DMS114 treated with DMSO at 0.1 percent for 48 hours (cell line): ENCODE measurements around the gene FAM209B.
"Not testable (repeated sequence)": the region's sequence is repeated elsewhere in the genome, so short reads cannot be mapped to it uniquely, and the experiment has no call there.

Experiments used
- DNase-seq: peaks from one replicate; lab custom pipeline; 2025; ENCODE audit not compliant: unreplicated experiment; lab: John Stamatoyannopoulos, UW

The FAM209B gene, protein sequence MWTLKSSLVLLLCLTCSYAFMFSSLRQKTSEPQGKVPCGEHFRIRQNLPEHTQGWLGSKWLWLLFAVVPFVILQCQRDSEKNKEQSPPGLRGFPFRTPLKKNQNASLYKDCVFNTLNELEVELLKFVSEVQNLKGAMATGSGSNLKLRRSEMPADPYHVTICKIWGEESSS

DNA sequence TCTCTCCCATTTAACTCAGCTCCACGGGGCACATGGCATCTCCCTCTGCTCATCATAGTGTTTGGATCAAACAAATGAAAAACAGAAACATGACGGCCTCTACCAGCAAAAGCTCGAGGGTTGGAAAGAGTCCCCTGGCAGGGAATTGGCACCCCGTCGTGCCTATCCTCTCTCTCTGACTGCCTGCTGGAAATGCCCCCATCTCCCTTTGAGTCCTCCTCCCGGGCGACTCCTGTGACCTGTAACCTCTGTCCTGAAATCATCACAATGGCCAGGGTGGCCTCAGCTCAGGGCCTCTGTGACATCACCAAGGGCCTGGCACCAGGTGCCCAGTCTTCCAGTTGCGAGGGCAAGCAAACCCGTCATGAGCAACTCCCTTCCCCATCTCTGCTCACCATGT is at the start of gene FAM209B:
TSS of gene FAM209B (plus strand) at position 301 of the 400 bp plus-strand sequence. CDS start at position 397, 96 bp downstream.
- DNase-seq, result not testable (repeated sequence)

DNA sequence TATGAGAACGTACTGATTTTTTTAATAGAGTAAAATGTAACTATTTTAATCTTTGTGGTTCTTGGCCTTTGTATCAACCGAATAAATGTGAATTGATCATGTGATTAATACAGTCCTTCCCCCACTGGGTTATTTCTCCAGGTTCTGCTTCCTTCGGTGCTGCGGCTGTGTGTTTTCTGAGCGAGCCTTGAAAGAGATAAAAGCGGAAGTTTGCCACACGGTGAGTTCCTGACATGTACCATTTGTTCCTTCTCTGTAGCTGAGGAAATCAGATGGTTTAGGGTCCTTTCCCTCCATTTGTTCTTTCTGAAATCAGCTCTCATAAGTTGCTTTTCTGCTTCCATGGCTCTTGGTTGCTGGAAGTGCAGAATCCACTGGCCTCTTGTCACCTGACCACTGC is 49.1 kb upstream of the FAM209B start:
- no peak for DNase-seq

DNA sequence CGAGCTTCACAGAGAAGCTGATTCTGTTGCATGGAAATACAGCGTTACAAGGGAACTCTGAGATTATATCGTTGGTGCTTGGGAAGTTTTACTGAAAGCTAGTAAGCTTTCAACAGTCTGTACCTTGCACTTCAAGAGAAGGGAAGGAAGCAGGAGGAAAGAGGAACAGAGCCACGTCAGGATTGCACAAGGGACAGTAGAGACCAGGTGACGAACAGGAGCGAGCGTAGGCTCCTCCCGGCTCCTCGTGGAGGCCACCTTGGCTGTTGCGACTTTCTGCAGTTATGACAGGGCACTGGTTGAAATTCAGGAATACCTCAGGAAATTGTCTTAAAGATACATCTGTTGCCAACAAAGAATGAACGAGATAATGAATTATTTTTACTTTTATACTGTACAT is 45.8 kb upstream of the FAM209B start:
- DNase-seq, result no peak

DNA sequence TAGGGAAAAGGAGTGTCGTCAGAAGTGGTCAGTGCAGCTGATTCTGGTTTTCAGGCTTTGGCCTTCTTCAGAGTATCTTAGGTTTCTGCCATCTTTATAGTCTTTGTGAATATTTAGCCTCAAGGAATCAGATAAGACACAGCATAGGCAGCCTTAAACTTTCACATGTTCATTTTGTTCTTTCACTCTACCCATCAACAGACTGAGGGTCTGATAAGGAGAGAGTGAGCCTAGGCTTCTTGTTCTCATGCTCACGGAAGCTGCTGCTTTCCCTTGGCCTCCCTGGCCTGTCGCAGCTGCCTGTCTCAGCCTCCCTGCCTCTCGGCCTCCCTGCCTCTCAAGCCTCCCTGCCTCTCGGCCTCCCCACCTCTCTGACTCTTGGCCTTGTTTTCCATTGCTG is 44.5 kb upstream of the FAM209B start:
- DNase-seq, result no peak

DNA sequence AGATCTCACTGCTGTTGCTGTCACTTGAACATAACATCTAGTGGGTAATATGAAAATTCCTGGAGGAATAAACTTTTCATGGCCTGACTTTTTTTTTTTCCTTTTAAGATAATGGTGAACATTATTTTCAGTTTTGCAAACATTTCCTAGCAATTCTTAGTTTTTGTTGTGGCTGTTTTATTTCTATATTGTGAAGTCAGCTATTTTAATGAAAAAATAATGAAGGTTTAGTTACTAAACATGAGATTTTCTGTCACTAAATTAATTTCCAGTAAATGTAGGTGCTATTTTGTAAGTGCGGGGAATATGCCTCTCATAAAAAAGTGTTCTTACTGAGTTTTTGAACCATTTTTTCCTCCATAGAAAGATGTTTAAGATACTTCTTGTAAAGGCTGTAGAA is 31.9 kb upstream of the FAM209B start:
- DNase-seq, result no peak

DNA sequence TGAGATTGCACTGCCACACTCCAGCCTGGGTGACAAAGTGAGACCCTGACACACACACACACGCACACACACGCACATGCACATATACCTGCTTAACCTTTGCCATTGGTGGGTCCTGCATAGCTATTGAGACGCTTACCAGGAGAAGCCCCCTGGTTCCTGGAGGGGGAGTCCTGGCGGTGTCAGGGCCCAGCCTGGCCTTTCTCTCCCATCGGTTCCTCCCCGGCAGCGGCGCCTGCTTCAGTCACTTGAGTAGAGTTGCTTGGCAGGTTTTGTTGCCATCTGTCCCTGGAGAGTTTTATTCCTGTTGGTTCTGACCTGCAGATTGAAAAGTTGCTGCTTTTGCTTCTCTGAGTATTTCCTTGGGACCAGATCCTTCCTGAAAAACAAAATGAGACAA is 29.1 kb upstream of the FAM209B start:
- no peak for DNase-seq

DNA sequence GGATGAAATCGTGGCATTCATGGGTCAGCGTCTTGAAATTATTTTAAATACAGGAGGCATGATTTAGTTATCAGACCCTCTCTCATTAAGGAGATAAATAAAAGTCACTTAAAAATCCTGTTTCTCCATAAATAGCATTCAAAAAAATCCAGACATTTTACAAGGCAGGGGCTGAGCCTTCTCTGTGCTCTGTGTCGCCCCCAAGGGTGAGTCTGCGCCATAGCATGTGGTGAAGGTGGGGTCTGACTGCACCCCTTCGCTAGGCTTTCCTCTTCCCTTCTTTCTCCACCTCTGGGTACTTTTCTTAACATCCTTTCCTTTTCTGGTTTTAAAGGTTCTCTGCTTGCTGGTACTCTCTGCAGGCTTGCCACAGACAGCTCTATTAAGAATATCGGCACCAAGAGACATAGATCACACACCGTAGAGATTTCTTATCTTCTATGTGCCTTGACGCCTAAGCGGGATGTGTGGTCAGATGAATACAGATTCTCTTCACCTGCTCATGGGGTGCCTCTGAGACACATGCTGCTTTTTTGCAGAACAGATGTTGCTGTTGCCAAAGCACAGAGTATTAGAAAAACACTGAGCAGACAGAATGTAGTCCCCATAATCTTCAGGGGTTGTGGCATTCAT is 28.6 kb upstream of the FAM209B start:
- DNase-seq, result no peak

DNA sequence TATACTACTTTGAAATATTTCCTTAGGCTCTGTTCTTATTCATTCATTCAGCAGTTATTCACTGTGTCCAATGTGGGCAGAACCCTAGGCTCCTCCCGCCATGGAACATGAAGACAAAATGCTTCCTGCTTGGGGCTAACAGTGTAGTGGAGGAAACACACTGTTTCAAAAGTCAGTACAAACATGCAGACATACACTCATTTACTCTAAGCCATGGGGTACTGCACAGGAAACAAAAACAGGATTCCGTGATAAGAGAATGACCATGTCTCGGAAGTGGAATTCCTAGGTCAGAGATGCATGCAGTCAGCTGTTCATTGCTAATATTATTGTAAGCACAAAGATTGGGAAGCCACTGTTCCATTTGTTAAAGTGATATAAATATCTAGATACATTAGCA is 26.9 kb upstream of the FAM209B start:
- no peak for DNase-seq

DNA sequence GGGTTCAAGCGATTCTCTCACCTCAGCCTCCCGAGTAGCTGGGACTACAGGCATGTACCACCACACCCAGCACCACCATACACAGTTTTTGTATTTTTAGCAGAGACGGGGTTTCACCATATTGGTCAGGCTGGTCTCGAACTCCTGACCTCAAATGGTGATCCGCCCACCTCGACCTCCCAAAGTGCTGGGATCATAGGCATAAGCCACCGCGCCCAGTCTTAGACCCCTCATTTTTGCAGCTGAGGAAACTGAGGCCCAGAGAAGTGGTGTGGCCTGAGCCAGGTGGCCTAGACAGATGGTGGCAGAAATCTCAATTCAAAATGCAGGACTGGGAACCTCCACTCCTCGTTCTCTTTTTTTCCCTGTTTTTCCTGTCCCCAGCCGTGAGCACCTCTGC is 21.1 kb upstream of the FAM209B start:
- no peak for DNase-seq

DNA sequence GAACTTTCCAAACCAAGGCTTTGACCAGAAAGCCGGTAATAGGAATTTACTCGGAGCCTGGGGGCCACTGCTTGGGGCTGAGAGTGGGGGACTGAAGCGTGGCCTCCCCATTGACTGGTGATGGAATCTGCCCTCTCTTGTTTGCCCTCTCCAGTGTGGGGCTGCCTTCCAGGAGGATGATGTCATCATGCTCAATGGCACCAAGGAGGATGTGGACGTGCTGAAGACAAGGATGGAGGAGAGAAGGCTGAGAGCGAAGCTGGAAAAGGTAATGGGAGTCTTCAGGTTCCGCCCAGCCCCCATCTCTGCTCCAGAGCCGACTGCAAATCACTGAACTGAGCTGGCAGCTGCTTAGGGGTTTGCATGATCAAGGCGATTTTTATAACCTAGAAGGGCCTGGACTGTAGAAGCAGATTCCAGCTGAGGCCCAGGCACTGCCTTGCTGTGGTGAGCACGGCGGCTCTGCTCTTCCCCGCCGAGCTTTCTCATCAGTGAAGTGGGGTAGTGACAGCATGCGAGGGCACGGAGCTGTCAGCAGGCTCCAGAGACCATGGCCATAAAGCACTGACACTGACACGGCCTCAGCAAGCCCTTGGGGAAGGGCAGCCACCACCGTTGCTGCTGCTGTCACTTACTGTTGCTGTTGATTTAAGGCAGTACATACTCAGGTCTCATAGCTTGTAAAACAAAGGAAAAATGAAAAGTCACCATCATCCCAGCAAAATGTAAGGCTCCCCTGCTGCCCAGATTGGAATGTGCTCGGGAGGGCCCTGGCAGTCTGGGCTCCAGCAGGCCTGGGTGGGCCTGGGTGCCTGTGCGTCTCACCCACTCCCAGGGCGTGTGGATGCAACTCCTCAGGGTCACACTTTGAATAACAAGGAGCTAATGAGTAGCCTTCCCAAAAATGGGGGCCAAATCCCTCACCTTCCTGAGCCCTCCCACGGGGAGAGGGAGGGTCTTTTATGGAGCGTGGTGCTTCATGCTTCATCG is 19.6 kb upstream of the FAM209B start:
- no peak for DNase-seq

DNA sequence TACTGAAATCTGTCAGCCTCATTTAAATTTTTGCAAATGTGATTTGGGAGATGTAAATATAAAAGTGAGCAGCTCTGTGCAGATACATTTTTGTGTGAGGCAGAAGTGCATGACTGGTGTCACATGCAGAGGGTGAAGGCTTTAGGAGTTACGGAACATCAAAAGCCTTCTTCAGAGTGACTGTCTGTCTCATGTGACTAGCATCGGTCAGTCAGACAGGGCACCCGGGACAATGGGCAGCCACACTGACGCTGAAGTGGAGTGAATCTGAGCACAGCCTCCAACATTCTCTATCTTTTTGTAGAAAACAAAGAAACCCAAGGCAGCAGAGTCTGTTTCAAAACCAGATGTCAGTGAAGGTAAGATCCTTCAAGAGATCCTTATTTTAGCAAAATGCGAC is 16.4 kb upstream of the FAM209B start:
- no peak for DNase-seq

DNA sequence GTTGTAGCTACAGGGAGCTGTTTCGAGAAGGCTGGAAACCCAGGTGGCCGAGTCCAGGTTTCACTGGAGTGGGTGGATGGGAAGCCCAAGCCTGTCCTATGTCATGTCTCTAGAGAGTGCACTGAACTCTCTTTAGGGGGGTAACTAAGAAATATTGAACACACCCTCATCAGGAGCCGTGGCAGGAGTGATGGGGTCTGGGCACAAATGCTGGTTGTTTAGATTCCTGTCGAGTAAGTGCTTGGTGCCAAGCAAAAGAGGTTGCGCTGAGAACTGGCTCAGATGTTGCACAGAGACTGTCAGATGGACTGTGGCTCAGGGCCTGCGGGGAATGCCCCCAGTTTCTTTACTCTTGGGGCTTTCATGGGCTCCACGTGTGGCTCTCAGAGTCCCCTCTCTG is 15.8 kb upstream of the FAM209B start:
- no peak for DNase-seq

DNA sequence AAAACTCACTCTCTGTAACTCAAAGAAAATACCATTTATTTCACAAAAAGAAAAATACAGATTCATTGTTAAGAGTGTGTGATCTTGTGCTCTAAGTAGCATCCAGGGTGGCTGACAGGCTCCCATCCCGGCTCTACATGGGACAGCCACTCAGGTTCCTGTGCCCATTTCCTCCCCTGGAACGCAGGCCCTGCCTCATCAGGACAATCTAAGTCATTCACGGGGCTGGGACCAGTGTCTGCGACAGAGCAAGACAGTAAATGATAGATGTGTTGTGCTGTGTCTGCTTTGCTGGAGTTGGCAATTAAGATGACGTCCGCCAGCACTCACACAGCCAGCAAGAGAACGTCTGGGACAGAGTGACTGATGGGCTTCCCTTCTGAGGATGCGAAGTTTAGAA is 15.4 kb upstream of the FAM209B start:
- no peak for DNase-seq

DNA sequence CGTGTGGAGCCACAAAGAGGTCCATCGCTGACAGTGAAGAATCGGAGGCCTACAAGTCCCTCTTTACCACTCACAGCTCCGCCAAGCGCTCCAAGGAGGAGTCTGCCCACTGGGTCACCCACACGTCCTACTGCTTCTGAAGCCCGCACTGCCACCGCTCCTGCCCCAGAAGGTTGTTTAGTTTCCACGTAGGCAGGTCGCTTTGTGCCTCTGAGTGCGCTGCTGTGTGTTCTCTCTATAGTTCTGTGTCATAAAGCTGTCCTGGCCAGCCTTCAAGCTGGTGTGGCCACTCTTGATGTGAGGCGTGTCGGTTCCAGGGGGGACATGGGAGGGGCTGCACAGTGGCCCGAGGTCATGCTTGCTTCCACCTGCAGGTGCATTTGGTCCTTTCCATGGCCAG is 14.9 kb upstream of the FAM209B start:
- no peak for DNase-seq

DNA sequence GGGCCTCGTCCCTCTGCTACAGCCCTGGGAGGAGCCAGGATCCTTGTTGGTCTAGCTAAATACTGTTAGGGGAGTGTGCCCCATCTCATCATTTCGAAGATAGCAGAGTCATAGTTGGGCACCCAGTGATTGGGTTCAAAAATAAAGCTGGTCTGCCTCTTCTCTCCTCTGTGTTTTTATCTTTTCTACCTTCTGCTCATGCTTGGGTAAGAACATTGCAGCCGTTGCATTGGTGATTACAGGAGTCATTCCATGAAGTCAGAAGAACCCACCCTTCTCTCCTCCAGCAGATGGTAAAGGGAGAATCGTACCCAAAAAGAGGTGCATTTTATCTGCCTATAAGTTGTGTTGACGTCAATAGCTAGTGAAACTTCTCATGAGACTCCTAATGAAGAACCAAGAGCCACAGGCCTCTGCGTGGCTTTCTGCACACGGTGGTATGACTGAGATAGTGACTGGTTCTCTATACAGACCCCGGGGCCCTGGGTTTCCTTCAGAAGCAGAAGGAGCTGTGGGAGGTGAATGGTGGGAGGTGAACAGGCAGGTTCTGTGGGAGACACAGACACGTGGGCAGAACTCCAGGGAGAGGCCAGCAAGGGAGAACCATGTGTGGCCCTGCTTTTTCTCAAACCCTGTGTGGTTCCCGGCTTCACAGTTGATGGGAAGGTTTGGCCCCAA is 14.2 kb upstream of the FAM209B start:
- no peak for DNase-seq

DNA sequence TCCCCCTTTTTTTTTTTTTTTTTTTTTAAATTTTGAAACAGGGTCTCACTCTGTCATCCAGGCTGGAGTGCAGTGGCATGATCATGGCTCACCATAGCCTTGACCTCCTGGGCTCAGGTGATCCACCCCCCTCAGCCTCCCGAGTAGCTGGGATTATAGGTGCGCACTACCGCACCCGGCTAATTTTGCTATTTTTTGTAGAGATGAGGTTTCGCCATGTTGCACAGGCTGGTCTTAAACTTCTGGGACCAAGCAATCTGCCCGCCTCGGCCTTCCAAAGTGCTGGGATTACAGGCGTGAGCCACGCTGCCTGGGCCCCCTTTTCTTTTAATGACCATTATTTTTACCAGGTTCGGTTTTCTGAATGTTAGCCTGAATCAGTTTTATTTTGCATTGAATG is 13.5 kb upstream of the FAM209B start:
- no peak for DNase-seq

DNA sequence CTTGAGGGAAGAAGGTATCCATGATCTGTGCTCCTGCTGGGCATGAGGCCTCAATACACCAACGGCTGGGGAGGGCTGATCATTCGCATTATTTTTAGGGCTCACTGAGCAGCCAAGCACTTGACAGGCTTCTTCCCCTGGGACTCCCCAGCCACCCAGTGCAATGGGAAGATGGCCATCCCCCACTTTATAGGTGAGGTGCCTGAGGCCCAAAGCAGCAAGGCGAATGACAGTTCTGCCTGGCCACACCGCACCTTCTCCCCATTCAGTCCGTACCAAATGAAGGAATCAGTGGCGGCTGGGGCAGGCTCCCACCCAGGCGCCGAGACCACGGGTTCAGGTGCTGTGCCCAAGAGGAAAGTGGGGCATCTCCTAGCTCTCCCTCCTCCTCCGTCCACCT is 12.9 kb upstream of the FAM209B start:
- DNase-seq, result no peak

DNA sequence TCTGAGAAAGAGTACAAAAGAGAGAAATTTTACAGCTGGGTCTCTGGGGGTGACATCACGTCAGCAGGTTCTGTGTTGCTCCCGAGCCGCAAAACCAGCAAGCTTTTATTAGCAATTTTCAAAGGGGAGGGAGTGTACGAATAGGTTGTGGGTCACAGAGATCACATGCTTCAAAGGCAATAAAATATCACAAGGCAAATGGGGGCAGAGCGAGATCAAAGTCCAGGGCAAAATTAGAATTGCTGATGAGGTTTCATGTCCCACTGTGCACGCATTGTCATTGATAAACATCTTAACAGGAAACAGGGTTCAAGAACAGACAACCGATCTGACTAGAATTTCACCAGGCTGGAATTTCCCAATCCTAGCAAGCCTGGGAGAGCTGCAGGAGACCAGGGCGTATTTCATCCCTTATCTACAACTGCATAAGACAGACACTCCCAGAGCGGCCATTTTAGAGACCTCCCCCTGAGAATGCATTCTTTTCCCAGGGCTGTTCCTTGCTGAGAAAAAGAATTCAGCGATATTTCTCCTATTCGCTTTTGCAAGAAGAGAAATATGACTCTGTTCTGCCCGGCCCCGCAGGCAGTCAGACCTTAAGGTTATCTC is 12.2 kb upstream of the FAM209B start:
- DNase-seq, result not testable (repeated sequence)

DNA sequence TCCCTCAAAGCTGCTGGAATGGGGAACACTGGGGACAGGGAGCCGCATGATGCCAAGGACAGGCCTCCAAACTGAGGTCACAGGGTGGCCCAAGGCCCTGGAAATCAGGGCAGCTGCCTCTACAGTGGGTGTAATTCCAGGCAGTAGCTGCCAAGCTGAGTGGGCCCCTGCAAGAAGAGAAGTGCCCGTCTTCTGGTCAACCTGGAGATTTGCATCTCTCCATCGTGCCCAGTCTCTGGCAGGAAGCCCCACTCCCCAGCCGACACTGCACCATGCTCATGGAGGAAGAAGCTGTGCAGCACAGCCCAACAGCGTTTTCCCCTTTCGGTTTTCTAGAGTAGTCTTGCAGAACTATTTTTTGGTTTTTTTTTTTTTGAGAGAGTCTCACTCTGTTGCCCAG is 10.7 kb upstream of the FAM209B start:
- no peak for DNase-seq

DNA sequence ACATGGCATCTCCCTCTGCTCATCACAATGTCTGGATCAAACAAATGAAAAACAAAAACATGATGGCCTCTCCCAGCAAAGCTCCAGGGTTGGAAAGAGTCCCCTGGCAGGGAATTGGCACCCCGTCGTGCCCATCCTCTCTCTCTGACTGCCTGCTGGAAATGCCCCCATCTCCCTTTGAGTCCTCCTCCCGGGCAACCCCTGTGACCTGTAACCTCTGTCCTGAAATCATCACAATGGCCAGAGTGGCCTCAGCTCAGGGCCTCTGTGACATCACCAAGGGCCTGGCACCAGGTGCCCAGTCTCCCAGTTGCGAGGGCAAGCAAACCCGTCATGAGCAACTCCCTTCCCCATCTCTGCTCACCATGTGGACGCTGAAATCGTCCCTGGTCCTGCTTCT is 8.6 kb upstream of the FAM209B start, which contains the start of gene FAM209A:
TSS of gene FAM209A (plus strand) at position 301 of the 400 bp plus-strand sequence. CDS start at position 366, 65 bp downstream.
- DNase-seq, result not testable (repeated sequence)

DNA sequence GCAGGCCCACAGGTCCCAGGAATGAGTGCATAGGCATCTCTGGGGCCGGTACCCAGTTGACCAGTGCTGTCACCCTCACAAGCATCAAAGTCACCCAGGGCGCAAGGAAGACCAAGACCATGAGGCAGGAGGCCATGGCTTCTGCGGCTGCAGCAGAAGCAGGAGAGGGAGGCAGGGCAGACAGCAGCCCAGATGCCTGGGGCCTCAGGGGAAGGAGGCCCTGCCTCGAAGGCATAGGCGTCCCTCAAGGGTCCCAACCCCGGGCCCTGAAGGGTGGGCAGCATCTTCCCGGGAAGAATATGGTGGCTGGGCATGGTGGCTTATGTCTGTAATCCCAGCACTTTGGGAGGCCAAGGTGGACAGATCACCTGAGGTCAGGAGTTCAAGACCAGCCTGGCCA is 5.5 kb upstream of the FAM209B start:
- DNase-seq, result no peak
